H9 (cell line): Measurements from ENCODE around the gene SMG7. TPM values are rescaled to one million over a fixed set of nuclear protein-coding genes. Genes with fewer than 3 reads are reported as not detected.

Experiments
- DNase-seq: peaks from one replicate; pipeline ENCODE4 v3.0.0-alpha.2; 2017
- H2AFZ ChIP-seq: one replicate; pipeline ENCODE4 v1.6.1; 2013; ENCODE audit warnings: mild to moderate bottlenecking, low read length, control low read depth, moderate library complexity
- H2AK5ac ChIP-seq: 2 replicates; pipeline ENCODE4 v1.6.1; 2013; ENCODE audit warnings: low read length, control low read depth, mixed read lengths; ENCODE audit not compliant: insufficient read length
- H2BK120ac ChIP-seq: one replicate; pipeline ENCODE4 v1.6.1; 2013; ENCODE audit warnings: low read depth, mild to moderate bottlenecking, low read length, control low read depth, inconsistent platforms; ENCODE audit not compliant: poor library complexity, severe bottlenecking
- H2BK12ac ChIP-seq: 2 replicates; pipeline ENCODE4 v1.6.1; 2013; ENCODE audit warnings: low read length, control low read depth, mixed read lengths, low read depth; ENCODE audit not compliant: insufficient read length
- H2BK15ac ChIP-seq: 2 replicates; pipeline ENCODE4 v1.6.1; 2013; ENCODE audit warnings: low read depth, low read length, control low read depth
- H2BK20ac ChIP-seq: one replicate; pipeline ENCODE4 v1.6.1; 2013; ENCODE audit warnings: low read depth, mild to moderate bottlenecking, low read length, control low read depth, inconsistent platforms; ENCODE audit not compliant: poor library complexity, severe bottlenecking
- H2BK5ac ChIP-seq: 2 replicates; pipeline ENCODE4 v1.6.1; 2013; ENCODE audit warnings: low read length, control low read depth, mixed read lengths; ENCODE audit not compliant: insufficient read length
- H3K14ac ChIP-seq: 2 replicates; pipeline ENCODE4 v1.6.1; 2013; ENCODE audit warnings: low read length, control low read depth; ENCODE audit not compliant: insufficient read depth
- H3K18ac ChIP-seq: 2 replicates; pipeline ENCODE4 v1.6.1; 2013; ENCODE audit warnings: low read depth, mild to moderate bottlenecking, mixed read lengths, low read length, control low read depth; ENCODE audit not compliant: insufficient read length
- H3K23ac ChIP-seq: 2 replicates; pipeline ENCODE4 v1.6.1; 2013; ENCODE audit warnings: low read length, control low read depth, mixed read lengths, low read depth; ENCODE audit not compliant: insufficient read length
- H3K23me2 ChIP-seq: 2 replicates; pipeline ENCODE4 v1.6.1; 2013; ENCODE audit warnings: low read depth, mild to moderate bottlenecking, mixed read lengths, low read length, control low read depth; ENCODE audit not compliant: insufficient read length, poor library complexity, severe bottlenecking
- H3K27ac ChIP-seq: 2 replicates; pipeline ENCODE4 v1.5.1; 2013; ENCODE audit warnings: low read length, control low read depth, mixed read lengths, low read depth; ENCODE audit not compliant: insufficient read length
- H3K27me3 ChIP-seq: 2 replicates; pipeline ENCODE4 v1.6.1; 2013; ENCODE audit warnings: low read length, control low read depth, inconsistent platforms; ENCODE audit not compliant: insufficient read depth
- H3K4ac ChIP-seq: 2 replicates; pipeline ENCODE4 v1.6.1; 2013; ENCODE audit warnings: low read depth, mild to moderate bottlenecking, control low read depth, inconsistent platforms, low read length, moderate library complexity
- H3K4me1 ChIP-seq: 2 replicates; pipeline ENCODE4 v1.6.1; 2013; ENCODE audit warnings: low read length, control low read depth, inconsistent platforms; ENCODE audit not compliant: insufficient read depth
- H3K4me2 ChIP-seq: 2 replicates; pipeline ENCODE4 v1.6.1; 2013; ENCODE audit warnings: low read length, control low read depth, mixed read lengths; ENCODE audit not compliant: insufficient read length, insufficient read depth
- H3K56ac ChIP-seq: 2 replicates; pipeline ENCODE4 v1.6.1; 2013; ENCODE audit warnings: low read depth, mild to moderate bottlenecking, mixed read lengths, low read length, control low read depth; ENCODE audit not compliant: insufficient read length
- H3K79me1 ChIP-seq: 2 replicates; pipeline ENCODE4 v1.6.1; 2013; ENCODE audit warnings: low read depth, mild to moderate bottlenecking, moderate library complexity, low read length, control low read depth, inconsistent platforms; ENCODE audit not compliant: insufficient read depth, poor library complexity, severe bottlenecking
- H3K79me2 ChIP-seq: 2 replicates; pipeline ENCODE4 v1.6.1; 2013; ENCODE audit warnings: low read length, control low read depth, inconsistent platforms; ENCODE audit not compliant: insufficient read depth
- H3K9ac ChIP-seq: 2 replicates; pipeline ENCODE4 v1.6.1; 2013; ENCODE audit warnings: low read length, control low read depth, mixed read lengths; ENCODE audit not compliant: insufficient read length; ENCODE audit errors: extremely low read depth
- H3K9me3 ChIP-seq: one replicate; pipeline ENCODE4 v1.6.1; 2013; ENCODE audit warnings: low read depth, low read length, inconsistent platforms; ENCODE audit not compliant: control insufficient read depth
- H3T11ph ChIP-seq: one replicate; pipeline ENCODE4 v1.6.1; 2013; ENCODE audit warnings: mild to moderate bottlenecking, low read length, control low read depth, inconsistent platforms
- H4K20me1 ChIP-seq: one replicate; pipeline ENCODE4 v1.6.1; 2013; ENCODE audit not compliant: control insufficient read depth, insufficient read length, insufficient read depth
- H4K5ac ChIP-seq: 2 replicates; pipeline ENCODE4 v1.6.1; 2013; ENCODE audit warnings: low read depth, mild to moderate bottlenecking, mixed read lengths, low read length, control low read depth; ENCODE audit not compliant: insufficient read length
- H4K8ac ChIP-seq: replicated peaks from 2 replicates; pipeline ENCODE4 v1.6.1; 2013; ENCODE audit warnings: low read length, control low read depth, mixed read lengths, low read depth; ENCODE audit not compliant: insufficient read length
- H4K91ac ChIP-seq: 2 replicates; pipeline ENCODE4 v1.6.1; 2013; ENCODE audit warnings: low read depth, mild to moderate bottlenecking, moderate library complexity, mixed read lengths, low read length, control low read depth; ENCODE audit not compliant: insufficient read length
- H3K27ac Mint-ChIP-seq, 3 experiments: 2 replicates in 2 of 3; 3 replicates in 1 of 3; pipeline ENCODE4 v1.8.0; 2020 to 2021; ENCODE audit warnings: mixed read lengths in 3 of 3, mild to moderate bottlenecking in 1 of 3, moderate library complexity in 1 of 3
- H3K27me3 Mint-ChIP-seq: 2 replicates; pipeline ENCODE4 v1.8.0; 2021; ENCODE audit warnings: low read depth, mild to moderate bottlenecking, moderate library complexity, mixed read lengths
- H3K36me3 Mint-ChIP-seq, 3 experiments: 2 replicates in 2 of 3; 3 replicates in 1 of 3; pipeline ENCODE4 v1.8.0; 2020 to 2021; ENCODE audit warnings: low read depth in 3 of 3, mixed read lengths in 3 of 3; ENCODE audit not compliant: insufficient read depth in 1 of 3
- H3K4me1 Mint-ChIP-seq, 2 experiments: 2 replicates each; pipeline ENCODE4 v1.8.0; 2020; ENCODE audit warnings: mixed read lengths in 2 of 2
- H3K4me3 Mint-ChIP-seq, 2 experiments: 2 replicates in 1 of 2; 3 replicates in 1 of 2; pipeline ENCODE4 v1.8.0; 2020 to 2021; ENCODE audit warnings: mild to moderate bottlenecking in 2 of 2, mixed read lengths in 2 of 2, moderate library complexity in 1 of 2
- H3K9me3 Mint-ChIP-seq, 2 experiments: 2 replicates in 1 of 2; 3 replicates in 1 of 2; pipeline ENCODE4 v1.8.0; 2020; ENCODE audit warnings: mild to moderate bottlenecking in 2 of 2, mixed read lengths in 2 of 2, moderate library complexity in 1 of 2
- WGBS: extraction: QIAGEN DNeasy Blood & Tissue Kit; methylation state at CpG from one replicate; pipeline ENCODE4 v1.1.7; 2013; ENCODE audit warnings: missing lambda C conversion rate, low lambda C conversion rate, mixed read lengths; ENCODE audit not compliant: insufficient read length; ENCODE audit errors: extremely low coverage; 5-methylcytosine and 5-hydroxymethylcytosine counted together
- total RNA-seq: library from RNA; stranded (reverse); gene quantifications from 2 replicates; pipeline ENCODE4 v1.2.1, GENCODE V29; 2021
- TF ChIP-seq, protein P1 (sequence below): fragments of 200-600 bp; sonication (generic); conservative IDR thresholded peaks from 3 replicates; pipeline ENCODE4 v1.8.0; 2021; ENCODE audit warnings: antibody characterized with exemption, mild to moderate bottlenecking

SMG7 gene
- total RNA-seq, 1 experiment from 2014 or later: 77.0 TPM

DNA sequence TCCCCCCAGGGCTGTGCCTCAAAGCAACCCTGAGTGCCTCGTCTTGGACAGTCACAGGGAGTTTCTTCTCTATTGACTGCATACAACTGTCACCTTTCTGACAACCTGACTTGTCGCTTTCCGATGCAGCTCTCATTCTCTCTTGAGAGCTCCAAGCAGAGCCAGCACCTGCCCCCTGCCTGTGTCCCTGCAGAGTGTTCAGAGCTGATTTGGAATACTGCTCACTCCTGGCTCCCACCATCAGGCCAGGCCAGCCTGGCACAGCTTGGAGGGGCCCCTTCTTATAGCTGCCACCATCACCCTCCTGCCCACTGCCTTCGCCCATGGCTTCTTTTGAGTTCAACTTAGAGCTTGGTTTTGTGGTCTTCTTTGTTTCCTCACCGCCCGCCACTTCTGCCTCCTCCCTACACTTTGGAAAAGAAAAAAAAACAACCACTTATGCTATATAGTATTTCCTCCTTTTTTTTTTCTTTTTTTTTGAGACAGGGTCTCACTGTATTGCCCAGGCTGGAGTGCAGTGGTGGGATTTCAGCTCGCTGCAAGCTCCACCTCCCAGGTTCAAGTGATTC, 105.7 kb downstream of the SMG7 start:
- Histone ChIP-seq H3K18ac (no peak overlapping the region), H3K9me3 (no peaks in the 10 kb centered on the region), H3K23me2 (no peaks in the 10 kb centered on the region), H2BK20ac (no peak overlapping the region), H3K4me1 (no peaks in the 10 kb centered on the region; the same call in 1 of the 2 replicates), H3T11ph (no peak overlapping the region), H2BK12ac (no peak overlapping the region), H3K14ac (no peak overlapping the region), H3K56ac (no peak overlapping the region), H4K8ac (no peak overlapping the region), H3K4me2 (no peak overlapping the region), H3K27ac (no peak overlapping the region), H4K5ac (no peak overlapping the region), H3K79me1 (no peaks in the 10 kb centered on the region), H2BK120ac (no peak overlapping the region), H3K4ac (no peak overlapping the region), H2AK5ac (no peak overlapping the region), H2BK15ac (no peak overlapping the region), H4K91ac (no peak overlapping the region), H3K23ac (no peak overlapping the region), H2AFZ (no peak overlapping the region), H2BK5ac (no peak overlapping the region), H3K27me3 (no peaks in the 10 kb centered on the region), H3K79me2 (no peaks in the 10 kb centered on the region), H3K9ac (no peak overlapping the region), H4K20me1 (no peaks in the 10 kb centered on the region)
- Mint-ChIP-seq H3K36me3 (no peaks in the 10 kb centered on the region), H3K27me3 (no peaks in the 10 kb centered on the region; the same call in 1 of the 2 replicates), H3K4me1 (peaks cover 7 to 11% of the 10 kb centered on the region in 2 experiments), H3K27ac (no peak overlapping the region), H3K9me3 (no peaks in the 10 kb centered on the region; a peak in 1 of 5 replicates), H3K4me3 (no peak overlapping the region)
- WGBS: no CpG with 5 or more reads among the region's 7 CpGs
- TF ChIP-seq, protein P1, sequence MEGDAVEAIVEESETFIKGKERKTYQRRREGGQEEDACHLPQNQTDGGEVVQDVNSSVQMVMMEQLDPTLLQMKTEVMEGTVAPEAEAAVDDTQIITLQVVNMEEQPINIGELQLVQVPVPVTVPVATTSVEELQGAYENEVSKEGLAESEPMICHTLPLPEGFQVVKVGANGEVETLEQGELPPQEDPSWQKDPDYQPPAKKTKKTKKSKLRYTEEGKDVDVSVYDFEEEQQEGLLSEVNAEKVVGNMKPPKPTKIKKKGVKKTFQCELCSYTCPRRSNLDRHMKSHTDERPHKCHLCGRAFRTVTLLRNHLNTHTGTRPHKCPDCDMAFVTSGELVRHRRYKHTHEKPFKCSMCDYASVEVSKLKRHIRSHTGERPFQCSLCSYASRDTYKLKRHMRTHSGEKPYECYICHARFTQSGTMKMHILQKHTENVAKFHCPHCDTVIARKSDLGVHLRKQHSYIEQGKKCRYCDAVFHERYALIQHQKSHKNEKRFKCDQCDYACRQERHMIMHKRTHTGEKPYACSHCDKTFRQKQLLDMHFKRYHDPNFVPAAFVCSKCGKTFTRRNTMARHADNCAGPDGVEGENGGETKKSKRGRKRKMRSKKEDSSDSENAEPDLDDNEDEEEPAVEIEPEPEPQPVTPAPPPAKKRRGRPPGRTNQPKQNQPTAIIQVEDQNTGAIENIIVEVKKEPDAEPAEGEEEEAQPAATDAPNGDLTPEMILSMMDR: no peak
- no peak for DNase-seq
